Stimulated activated naive CD8-positive, alpha-beta T cell treated with anti-CD3 and anti-CD28 coated beads, Interleukin-15, Interleukin-2, amounts not matched to agents 100 U/mL and 50 U/mL, for 24 hours (primary cell): ENCODE data around the gene C2CD4C.
"Not testable (repeated sequence)": the region's sequence is repeated elsewhere in the genome, so short reads cannot be mapped to it uniquely, and the experiment has no call there.

Source experiments
- ATAC-seq: fragments of 150-1000 bp; cut with Tn5 transposase; one replicate; pipeline ENCODE4 v1.10.0; 2021
- DNase-seq: peaks from one replicate; pipeline ENCODE4 v3.0.0; 2021

C2CD4C gene

DNA sequence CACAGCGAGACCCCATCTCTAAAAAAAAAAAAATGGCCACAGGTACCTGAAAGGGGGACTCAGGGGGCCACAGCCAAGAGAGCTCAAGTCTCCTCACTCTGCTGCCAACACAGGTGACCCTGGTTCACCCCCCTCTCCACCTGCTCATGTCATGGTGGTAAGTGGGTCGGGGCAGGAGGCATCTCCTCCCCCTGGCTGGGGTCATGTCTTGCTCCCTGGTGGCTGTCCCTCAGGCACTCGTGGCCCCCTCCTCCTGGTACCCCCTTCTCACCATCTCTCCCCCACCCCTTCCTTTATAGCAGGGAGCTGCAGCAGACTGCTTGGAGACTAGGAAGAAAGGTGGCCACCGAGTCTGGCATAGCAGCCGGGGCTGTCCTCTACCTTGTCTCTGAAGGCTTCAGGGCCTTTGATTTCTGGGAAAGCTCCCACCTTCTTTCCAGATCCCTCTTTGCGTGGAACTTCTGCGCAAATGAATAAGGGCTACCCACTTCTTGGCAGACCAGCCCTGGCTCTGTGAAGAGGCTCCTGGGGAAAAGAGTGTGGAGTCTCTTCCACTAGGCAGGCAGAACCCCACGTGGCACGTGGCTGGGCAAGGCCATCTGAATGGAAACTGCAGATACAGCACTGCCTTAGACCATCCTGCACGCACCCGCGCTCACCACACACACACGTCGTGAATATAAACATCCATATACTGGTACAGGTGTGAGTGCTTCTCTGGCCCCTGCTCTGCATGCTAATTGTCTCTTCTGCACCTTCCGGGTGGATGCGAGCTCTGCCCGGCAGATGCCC, 44.3 kb downstream of the C2CD4C start:
- DNase-seq = no peak

DNA sequence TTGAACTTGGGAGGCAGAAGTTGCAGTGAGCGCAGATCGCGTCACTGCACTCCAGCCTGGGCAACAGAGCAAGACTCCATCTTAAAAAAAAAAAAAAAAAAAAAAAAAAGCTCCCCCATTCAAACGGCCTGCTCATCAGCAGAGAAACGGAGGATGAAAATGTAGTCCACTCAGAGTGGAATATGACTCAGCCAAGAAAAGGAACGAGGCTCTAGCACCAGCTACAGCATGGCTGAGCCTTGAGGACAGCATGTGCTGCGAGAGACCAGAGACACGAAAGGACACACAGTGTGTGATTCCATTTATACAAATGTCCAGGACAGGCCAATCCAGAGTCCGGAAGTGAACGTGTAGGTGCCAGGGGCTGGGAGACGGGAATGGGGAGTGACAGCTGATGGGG, 46.3 kb downstream of the C2CD4C start:
- ATAC-seq (no peak), DNase-seq (no peak)

More for the DNA sequence above, 44.3 kb downstream of the C2CD4C start:
- ATAC-seq = no peak

DNA sequence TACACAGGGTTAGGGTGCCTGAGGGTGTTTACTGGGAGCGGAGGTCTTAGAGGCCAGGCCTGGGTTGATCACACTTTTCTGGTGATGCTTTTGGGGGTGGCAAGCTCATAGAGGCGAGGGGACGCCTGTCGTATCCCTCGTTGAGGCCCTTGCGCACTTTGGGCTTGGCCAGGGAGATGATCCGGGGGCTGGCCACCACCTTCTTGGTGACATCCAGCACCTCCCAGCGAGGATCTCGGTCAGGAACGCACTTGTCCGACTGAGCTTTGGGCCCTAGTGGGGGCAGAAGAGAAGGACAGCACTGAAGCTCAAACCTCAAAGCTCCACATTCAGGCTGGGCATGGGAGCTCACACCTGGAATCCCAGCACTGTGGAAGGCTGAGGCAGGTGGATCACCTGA, 46.8 kb downstream of the C2CD4C start:
- ATAC-seq = no peak
- DNase-seq = no peak

DNA sequence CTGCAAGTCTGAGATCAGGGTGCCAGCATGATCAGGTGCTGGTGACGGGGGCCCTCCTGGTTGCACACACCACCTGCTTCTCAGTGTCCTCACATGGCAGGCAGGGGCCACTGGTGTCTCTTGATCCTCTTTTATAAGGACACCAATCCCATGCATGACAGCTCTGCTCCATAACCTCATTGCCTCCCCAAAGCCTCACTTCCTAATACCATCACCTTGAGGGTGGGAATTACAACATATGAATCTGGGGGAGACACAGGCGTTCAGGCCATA, 49.4 kb downstream of the C2CD4C start:
- ATAC-seq (no peak), DNase-seq (no peak)

DNA sequence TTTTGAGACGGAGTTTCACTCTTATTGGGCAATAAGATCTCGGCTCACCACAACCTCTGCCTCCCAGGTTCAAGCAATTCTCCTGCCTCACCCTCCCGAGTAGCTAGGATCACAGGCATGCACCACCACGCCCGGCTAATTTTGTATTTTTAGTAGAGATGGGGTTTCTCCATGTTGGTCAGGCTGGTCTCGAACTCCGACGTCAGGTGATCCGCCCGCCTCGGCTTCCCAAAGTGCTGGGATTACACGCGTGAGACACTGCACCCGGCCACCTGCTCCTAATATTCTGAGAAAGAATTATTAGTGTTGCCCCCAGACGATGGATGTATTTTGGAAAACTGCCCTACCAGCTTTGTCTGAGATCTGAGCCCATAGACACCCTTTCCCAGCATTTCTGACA, 53.4 kb downstream of the C2CD4C start:
- not testable (repeated sequence) for DNase-seq, ATAC-seq
